K562 (cell line): ENCODE measurements around the gene TIA1. TPM values are rescaled to one million over a fixed set of nuclear protein-coding genes. Genes with fewer than 3 reads are reported as not detected.
A peak's percentile ranks its signal among the peaks of the same experiment; 100 is the strongest.

ENCODE experiments used
- CBX1 ChIP-seq: sonication (generic); IDR thresholded peaks from 2 replicates; pipeline ENCODE4 v1.6.1; 2016; ENCODE audit warnings: antibody characterized with exemption, low read depth, mild to moderate bottlenecking
- CHD2 ChIP-seq: IDR thresholded peaks from 2 replicates; pipeline ENCODE4 v1.6.1; 2011; ENCODE audit warnings: low read depth, low read length
- CREB5 ChIP-seq: fragments of 250-450 bp; sonication (Bioruptor Pico); IDR thresholded peaks from 2 replicates; pipeline ENCODE4 v1.5.0; 2020; ENCODE audit warnings: mild to moderate bottlenecking
- JUND ChIP-seq, 2 experiments: IDR thresholded peaks; 2 replicates in 1 of 2; 3 replicates in 1 of 2; pipeline ENCODE4 v1.6.1; 2011; ENCODE audit warnings: borderline replicate concordance in 2 of 2, low read depth in 2 of 2, low read length in 2 of 2, improper control_type of control experiment in 1 of 2, missing biosample characterization in 1 of 2, missing genetic modification characterization in 1 of 2, missing genetic modification reagents in 1 of 2
- MEIS2 ChIP-seq: fragments of 450-650 bp; IDR thresholded peaks from 2 replicates; pipeline ENCODE4 v1.6.1; 2014; ENCODE audit warnings: mild to moderate bottlenecking; ENCODE audit not compliant: partially characterized antibody
- NCOA4 ChIP-seq: fragments of 450-650 bp; IDR thresholded peaks from 2 replicates; pipeline ENCODE4 v1.6.1; 2018; ENCODE audit warnings: mild to moderate bottlenecking; ENCODE audit not compliant: partially characterized antibody
- NFXL1 ChIP-seq: fragments of 450-650 bp; formaldehyde crosslinking; IDR thresholded peaks from 2 replicates; pipeline ENCODE4 v1.4.0; 2021; ENCODE audit warnings: mild to moderate bottlenecking
- SP2 ChIP-seq: IDR thresholded peaks from 2 replicates; pipeline ENCODE4 v1.6.1; 2011; ENCODE audit warnings: mild to moderate bottlenecking, low read depth, low read length, moderate library complexity; ENCODE audit not compliant: poor library complexity, severe bottlenecking; ENCODE audit errors: extremely low read depth
- STAG1 ChIP-seq: sonication (generic); formaldehyde crosslinking; IDR thresholded peaks from 2 replicates; pipeline ENCODE4 v1.5.0; 2020; ENCODE audit warnings: missing genetic modification reagents, borderline replicate concordance
- YBX1 ChIP-seq: fragments of 450-650 bp; IDR thresholded peaks from 2 replicates; pipeline ENCODE4 v1.7.1; 2016; ENCODE audit warnings: mild to moderate bottlenecking
- ZBTB33 ChIP-seq: sonication (generic); formaldehyde crosslinking; IDR thresholded peaks from 2 replicates; pipeline ENCODE4 v1.8.1; 2023; ENCODE audit warnings: mild to moderate bottlenecking, missing genetic modification reagents
- ZNF79 ChIP-seq: fragments of 250-450 bp; sonication (Bioruptor Pico); IDR thresholded peaks from 2 replicates; pipeline ENCODE4 v1.4.0; 2020; ENCODE audit warnings: low read depth, mild to moderate bottlenecking, moderate library complexity
- polyA plus RNA-seq, 8 experiments: library from polyadenylated mRNA; depleted of rRNA in 4 of 8; stranded (reverse) in 5 of 8; unstranded in 3 of 8; fragments of >200 nt; fragmentation: Nextera tagmentation in 2 of 8; fragmentation: Illumina TruSeq in 1 of 8; extraction: Ambion mirVana in 2 of 8; extraction: Trizol in 1 of 8; gene quantifications; 2 replicates each; pipeline versions ENCODE4 v1.2.1 to v1.2.3, GENCODE V29; 2011 to 2014; ENCODE audit warnings: inconsistent platforms in 1 of 8, missing spikeins in 1 of 8
- total RNA-seq, 7 experiments: library from RNA; depleted of rRNA in 6 of 7; stranded (reverse); fragments of >200 nt in 6 of 7; fragmentation: Illumina TruSeq in 2 of 7; extraction: Trizol in 2 of 7; gene quantifications; 2 replicates each; pipeline versions ENCODE4 v1.2.1 to v1.2.3, GENCODE V29; 2011 to 2021; ENCODE audit warnings: low replicate concordance in 1 of 7
- TF ChIP-seq, protein P1 (sequence below): fragments of 450-650 bp; formaldehyde crosslinking; IDR thresholded peaks from 2 replicates; pipeline ENCODE4 v1.4.0; 2020; ENCODE audit warnings: mild to moderate bottlenecking, moderate library complexity
- TF ChIP-seq, protein P2 (sequence below): fragments of 450-650 bp; IDR thresholded peaks from 2 replicates; pipeline ENCODE4 v1.6.1; 2017; ENCODE audit warnings: antibody characterized with exemption, mild to moderate bottlenecking
- TF ChIP-seq, protein P3 (sequence below): fragments of 450-650 bp; IDR thresholded peaks from 2 replicates; pipeline ENCODE4 v1.6.1; 2017; ENCODE audit warnings: antibody characterized with exemption

The TIA1 gene
- total and polyA plus RNA-seq, 9 of the 15 experiments (the other 6 are each of a cell fraction or from before 2014, with no cell fraction given): 25.3 to 129 (median 79.6) TPM

GRCh38 chr2:70190418-70191243 lies 57.8 kb downstream of the TIA1 start, which contains the start of gene C2orf42 (continued):
- TF ChIP-seq ZBTB33 (CRISPR knock-in tag) (peak; percentile 66), ZNF79 (CRISPR knock-in tag) (no peak), NCOA4 (no peak), YBX1 (no peak), CHD2 (peak; percentile 80), JUND (IDR thresholded peaks at IDR 0.05; ENCODE audit: borderline replicate concordance, low read depth, low read length) (peak; percentile 44), JUND (tag; IDR thresholded peaks at IDR 0.05; ENCODE audit: borderline replicate concordance, low read depth, low read length) (no peak; the same call in 2 of the 3 replicates), CREB5 (CRISPR knock-in tag) (no peak), MEIS2 (no peak), NFXL1 (no peak), SP2 (no peak), CBX1 (no peak; the same call in 1 of the 2 replicates), STAG1 (no peak)
- TF ChIP-seq, protein P1, sequence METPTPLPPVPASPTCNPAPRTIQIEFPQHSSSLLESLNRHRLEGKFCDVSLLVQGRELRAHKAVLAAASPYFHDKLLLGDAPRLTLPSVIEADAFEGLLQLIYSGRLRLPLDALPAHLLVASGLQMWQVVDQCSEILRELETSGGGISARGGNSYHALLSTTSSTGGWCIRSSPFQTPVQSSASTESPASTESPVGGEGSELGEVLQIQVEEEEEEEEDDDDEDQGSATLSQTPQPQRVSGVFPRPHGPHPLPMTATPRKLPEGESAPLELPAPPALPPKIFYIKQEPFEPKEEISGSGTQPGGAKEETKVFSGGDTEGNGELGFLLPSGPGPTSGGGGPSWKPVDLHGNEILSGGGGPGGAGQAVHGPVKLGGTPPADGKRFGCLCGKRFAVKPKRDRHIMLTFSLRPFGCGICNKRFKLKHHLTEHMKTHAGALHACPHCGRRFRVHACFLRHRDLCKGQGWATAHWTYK (CRISPR knock-in tag): no peak
- TF ChIP-seq, protein P2, sequence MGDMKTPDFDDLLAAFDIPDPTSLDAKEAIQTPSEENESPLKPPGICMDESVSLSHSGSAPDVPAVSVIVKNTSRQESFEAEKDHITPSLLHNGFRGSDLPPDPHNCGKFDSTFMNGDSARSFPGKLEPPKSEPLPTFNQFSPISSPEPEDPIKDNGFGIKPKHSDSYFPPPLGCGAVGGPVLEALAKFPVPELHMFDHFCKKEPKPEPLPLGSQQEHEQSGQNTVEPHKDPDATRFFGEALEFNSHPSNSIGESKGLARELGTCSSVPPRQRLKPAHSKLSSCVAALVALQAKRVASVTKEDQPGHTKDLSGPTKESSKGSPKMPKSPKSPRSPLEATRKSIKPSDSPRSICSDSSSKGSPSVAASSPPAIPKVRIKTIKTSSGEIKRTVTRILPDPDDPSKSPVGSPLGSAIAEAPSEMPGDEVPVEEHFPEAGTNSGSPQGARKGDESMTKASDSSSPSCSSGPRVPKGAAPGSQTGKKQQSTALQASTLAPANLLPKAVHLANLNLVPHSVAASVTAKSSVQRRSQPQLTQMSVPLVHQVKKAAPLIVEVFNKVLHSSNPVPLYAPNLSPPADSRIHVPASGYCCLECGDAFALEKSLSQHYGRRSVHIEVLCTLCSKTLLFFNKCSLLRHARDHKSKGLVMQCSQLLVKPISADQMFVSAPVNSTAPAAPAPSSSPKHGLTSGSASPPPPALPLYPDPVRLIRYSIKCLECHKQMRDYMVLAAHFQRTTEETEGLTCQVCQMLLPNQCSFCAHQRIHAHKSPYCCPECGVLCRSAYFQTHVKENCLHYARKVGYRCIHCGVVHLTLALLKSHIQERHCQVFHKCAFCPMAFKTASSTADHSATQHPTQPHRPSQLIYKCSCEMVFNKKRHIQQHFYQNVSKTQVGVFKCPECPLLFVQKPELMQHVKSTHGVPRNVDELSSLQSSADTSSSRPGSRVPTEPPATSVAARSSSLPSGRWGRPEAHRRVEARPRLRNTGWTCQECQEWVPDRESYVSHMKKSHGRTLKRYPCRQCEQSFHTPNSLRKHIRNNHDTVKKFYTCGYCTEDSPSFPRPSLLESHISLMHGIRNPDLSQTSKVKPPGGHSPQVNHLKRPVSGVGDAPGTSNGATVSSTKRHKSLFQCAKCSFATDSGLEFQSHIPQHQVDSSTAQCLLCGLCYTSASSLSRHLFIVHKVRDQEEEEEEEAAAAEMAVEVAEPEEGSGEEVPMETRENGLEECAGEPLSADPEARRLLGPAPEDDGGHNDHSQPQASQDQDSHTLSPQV: no peak; the same call in 1 of the 2 replicates
- TF ChIP-seq, protein P3, sequence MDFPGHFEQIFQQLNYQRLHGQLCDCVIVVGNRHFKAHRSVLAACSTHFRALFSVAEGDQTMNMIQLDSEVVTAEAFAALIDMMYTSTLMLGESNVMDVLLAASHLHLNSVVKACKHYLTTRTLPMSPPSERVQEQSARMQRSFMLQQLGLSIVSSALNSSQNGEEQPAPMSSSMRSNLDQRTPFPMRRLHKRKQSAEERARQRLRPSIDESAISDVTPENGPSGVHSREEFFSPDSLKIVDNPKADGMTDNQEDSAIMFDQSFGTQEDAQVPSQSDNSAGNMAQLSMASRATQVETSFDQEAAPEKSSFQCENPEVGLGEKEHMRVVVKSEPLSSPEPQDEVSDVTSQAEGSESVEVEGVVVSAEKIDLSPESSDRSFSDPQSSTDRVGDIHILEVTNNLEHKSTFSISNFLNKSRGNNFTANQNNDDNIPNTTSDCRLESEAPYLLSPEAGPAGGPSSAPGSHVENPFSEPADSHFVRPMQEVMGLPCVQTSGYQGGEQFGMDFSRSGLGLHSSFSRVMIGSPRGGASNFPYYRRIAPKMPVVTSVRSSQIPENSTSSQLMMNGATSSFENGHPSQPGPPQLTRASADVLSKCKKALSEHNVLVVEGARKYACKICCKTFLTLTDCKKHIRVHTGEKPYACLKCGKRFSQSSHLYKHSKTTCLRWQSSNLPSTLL: no peak
